EH (cell line): ENCODE results near the gene TRIM52.

Source experiments
- DNase-seq: peaks from one replicate; pipeline ENCODE4 v3.0.0-alpha.2; 2015; ENCODE audit warnings: low read depth

TRIM52 gene

GRCh38 chr5:181258576-181258975 is 2.4 kb downstream of the TRIM52 start:
- no peak for DNase-seq

- DNase-seq: no peak
Measured at GRCh38 chr5:181255836-181256578, 4.9 kb downstream of the TRIM52 start.

- peak; percentile 16 for DNase-seq
Measured at GRCh38 chr5:181255276-181255675, 5.7 kb downstream of the TRIM52 start.

DNA sequence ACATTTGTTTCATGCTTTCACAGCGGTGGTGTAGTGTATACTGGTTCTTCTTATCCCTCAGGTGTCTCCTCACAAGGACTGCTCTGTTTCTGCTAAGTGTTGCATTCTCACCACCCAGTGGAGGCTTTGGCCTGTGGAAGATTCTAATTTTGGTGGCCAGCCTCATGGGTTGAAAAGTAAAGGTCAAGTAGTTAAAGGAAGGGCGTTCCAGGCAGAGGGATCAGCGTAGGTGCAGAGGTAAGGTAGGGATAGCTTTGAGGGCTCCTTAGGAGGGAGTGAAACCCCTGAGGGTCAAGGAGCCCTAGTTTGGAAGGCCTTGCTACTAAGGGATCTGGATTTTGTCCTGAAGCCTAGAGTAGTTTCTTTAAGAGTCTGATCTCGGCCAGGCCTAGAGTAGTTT is 12.7 kb downstream of the TRIM52 start:
- DNase-seq: no peak

DNA sequence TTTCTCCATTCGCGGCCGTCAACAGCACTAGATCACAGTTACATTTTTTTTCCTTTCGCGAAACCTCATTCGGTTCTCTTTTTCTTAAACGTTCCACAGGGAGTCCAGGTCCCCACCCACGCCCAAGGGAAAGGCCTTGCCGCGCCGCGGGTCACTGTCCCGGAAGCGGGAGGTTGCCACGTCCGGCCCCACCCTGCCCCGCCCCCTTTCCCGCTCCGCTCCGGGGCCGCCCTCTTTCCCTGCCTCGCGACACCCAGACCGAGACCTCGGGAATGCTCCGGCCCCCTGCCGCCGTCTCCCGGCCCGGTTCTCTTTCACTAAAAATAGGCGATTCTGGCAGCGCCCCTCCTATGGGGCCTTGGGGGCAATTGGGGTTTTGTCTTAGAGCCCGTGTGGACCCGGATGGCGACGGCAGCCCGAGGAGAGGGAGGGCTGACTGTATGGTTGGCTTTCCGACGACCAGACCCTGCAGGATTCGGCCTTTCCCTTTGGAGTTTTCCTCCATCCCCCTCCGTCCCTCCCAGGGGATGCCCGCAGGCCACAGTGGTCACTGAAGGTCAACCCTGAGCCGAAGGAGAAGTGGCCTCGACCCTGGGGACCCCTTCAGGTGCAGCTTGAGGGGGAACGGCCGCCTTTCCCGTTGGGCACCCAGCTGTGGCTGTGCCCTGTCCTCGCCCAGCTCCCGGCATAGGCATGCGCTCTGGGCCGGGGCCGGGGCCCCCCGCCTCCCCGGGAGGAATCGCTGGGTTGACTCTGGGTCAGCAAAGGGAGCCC is 14.5 kb downstream of the TRIM52 start:
- DNase-seq: peak; percentile 90

- no peak for DNase-seq
Measured at GRCh38 chr5:181245427-181246275, 15.3 kb downstream of the TRIM52 start.

GRCh38 chr5:181243564-181244343 is 17.2 kb downstream of the TRIM52 start, which contains the start of gene RACK1:
RACK1 (minus strand) TSS chr5:181243906; CDS start chr5:181243800, 106 bp downstream.
- DNase-seq: peak; percentile 91

- DNase-seq: peak; percentile 30
Measured at GRCh38 chr5:181243018-181243563, 17.9 kb downstream of the TRIM52 start.

- DNase-seq: peak; percentile 19
Measured at GRCh38 chr5:181242031-181242451, 18.9 kb downstream of the TRIM52 start.

- peak; percentile 85 for DNase-seq
Measured at GRCh38 chr5:181241393-181241975, 19.5 kb downstream of the TRIM52 start.

DNA sequence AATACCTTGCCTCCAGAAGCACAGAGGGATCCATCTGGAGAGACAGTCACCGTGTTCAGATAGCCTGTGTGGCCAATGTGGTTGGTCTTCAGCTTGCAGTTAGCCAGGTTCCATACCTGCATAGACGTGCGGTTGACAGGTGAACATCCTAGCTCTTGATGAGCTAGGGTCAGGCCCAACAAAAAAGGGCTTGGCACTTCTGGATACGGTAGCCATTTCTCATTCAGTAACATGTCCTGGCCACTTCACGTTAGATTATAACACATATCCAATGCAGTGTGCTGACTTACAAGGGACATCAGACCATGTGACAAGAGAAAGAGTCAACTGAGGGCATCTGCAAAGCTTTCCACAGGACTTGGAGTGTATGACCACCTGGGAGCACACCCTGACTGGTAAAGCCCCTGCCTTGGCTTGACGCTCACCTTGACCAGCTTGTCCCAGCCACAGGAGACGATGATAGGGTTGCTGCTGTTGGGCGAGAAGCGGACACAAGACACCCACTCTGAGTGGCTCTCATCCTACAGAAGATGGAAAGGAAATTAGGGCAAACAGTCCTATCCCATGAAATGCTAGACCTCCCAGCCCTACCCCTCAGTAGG is 21.8 kb downstream of the TRIM52 start:
- DNase-seq: no peak

DNA sequence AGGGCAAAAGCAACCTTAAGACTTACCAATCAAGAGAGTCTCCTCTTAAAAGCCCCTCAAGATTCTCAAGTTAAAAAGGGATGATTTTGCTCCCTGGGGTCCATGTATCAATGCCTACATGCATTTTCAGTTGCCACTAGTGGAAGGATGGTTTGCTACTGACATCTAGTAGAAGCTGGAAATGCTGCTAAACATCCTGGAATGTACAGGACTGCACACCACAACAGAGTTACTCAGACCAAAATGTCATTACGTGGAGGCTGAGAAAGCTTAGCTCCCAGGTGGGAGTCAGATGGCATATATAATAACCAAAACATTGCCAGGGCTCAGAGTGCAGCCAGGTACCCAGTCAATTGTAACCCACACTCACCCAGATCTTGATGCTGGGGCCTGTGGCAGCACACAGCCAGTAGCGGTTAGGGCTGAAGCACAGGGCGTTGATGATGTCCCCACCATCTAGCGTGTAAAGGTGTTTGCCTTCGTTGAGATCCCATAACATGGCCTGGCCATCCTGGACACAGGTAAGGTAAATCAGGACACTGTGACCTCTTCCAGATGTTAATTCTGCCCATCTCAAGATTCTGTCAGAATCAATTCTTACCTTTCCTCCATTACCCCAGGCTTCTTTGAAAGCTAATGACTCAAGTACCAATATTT is 23.1 kb downstream of the TRIM52 start:
- no peak for DNase-seq

GRCh38 chr5:181236954-181237641 is 23.8 kb downstream of the TRIM52 start:
- DNase-seq: no peak

DNA sequence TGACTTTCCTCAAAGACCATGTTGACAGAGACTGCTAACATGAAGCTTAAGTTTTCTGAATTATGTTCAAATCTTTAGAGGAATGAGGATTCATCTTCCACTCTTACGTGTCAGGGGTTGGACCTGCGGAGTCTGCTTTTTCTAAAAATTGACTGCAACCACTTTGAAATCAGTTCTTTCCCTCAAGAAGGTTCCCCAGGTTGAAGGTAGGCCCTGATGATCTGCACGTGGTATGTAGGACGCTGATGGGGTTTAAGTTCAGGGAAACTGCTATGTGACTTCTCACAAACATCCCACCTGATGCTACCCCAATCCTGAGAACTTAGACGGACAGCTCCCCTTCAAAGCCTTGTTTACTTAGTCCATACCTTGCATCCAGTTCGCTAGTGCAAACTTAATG is 24.5 kb downstream of the TRIM52 start:
- DNase-seq: no peak

GRCh38 chr5:181235689-181236366 is 25.1 kb downstream of the TRIM52 start:
- DNase-seq: no peak

DNA sequence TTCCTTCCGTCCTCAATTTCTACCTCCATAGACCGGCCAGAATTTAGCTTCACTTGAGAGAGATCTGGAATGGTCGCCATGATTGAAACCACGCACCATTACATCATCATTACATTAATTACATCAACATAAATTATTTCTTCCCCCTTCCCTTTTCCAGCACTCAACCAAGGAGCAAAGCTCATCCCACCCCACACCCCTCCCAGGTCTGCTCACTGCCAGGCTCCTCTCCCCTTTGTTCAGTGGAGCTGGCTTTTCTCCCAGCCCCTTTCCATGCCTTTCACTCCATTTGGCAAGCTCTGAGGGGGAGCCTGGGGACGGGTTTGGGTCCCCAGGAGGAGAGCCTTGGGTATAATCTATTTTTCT is 25.6 kb downstream of the TRIM52 start:
- DNase-seq: peak; percentile 15

DNA sequence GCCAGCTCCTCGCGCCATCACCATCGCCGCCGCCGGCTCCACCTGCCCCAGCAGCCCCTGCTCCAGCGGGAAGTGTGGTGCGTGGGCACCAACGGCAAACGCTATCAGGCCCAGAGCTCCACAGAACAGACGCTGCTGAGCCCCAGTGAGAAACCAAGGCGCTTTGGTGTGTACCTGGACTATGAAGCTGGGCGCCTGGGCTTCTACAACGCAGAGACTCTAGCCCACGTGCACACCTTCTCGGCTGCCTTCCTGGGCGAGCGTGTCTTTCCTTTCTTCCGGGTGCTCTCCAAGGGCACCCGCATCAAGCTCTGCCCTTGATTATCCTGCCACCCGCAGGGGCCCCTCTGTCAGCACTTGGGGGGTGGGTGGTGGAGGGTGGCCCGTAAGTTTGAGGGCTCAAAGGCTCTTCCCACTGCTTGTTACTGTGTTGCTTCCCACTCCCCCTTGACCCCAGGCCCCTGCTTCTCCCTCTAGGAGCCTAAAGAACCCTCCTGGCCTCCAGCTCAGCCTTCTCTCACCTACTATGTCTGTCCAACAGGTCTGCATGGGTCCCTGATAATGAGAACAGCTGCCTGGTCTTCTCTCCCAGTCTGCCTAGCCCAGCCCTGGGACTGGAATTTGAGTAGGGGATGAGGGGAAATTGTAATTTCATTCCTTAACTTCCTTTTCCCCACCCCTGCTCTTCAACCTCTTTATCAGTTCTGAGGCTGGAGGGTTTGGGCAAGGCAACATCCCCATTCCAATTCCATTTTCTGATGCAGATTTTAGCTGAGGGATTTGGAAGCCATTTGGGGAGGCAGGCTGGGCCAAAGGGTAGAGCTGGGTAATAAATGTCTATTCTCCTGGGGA is 26.3 kb downstream of the TRIM52 start:
- DNase-seq: peak; percentile 21
